Measurements from ENCODE around the gene NME2.

DNA sequence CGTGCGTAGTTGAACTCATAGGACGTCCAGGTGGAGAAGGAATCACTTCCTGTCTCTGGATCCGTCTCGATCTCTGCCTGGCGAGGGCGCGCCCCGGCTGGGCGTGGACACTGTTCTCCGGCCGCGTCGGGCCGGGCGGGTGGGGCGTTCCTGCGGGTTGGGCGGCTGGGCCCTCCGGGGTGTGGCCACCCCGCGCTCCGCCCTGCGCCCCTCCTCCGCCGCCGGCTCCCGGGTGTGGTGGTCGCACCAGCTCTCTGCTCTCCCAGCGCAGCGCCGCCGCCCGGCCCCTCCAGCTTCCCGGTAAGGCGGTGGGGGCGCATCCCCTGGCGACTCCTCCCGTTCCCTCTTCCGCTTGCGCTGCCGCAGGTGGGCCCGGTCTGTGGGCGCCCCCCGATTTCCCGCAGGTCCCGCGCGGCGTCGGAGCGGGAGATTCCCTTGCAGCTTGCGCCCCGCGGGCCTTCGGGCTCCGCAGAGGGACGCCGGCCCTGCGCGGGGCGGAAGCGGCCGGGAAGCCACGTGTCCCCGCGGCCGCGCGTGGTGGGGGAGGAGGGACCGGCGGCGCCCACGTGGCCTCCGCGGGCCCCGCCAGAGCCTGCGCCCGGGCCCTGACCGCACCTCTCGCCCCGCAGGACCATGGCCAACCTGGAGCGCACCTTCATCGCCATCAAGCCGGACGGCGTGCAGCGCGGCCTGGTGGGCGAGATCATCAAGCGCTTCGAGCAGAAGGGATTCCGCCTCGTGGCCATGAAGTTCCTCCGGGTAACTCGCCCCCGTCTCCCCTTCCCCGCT is at the start of gene NME2:
- TF ChIP-seq CTCF (conservative IDR thresholded peaks at IDR 0.05 in 1 of 2, IDR thresholded peaks at IDR 0.05 in 1 of 2; ENCODE audit: extremely low read depth in 1 of 2, insufficient read depth in 1 of 2, low read depth in 1 of 2, low read length in 2 of 2) (no peak), EZH2 (IDR thresholded peaks at IDR 0.05; ENCODE audit: borderline replicate concordance, low read length) (no peak)

Data from mammary epithelial cell (primary cell).